Endothelial cell (in vitro differentiated cells): ENCODE data around the gene TLR6. TPM values are rescaled to one million over a fixed set of nuclear protein-coding genes. Genes with fewer than 3 reads are reported as not detected.

Source experiments
- DNase-seq: peaks from one replicate; pipeline ENCODE4 v3.0.0; 2021; ENCODE audit warnings: low spot score
- H3K27ac Mint-ChIP-seq: one replicate; pipeline ENCODE4 v1.8.0; 2021; ENCODE audit warnings: mixed read lengths, inconsistent platforms; ENCODE audit not compliant: unreplicated experiment
- H3K27me3 Mint-ChIP-seq: one replicate; pipeline ENCODE4 v1.8.0; 2021; ENCODE audit warnings: mild to moderate bottlenecking, moderate library complexity, mixed read lengths, inconsistent platforms; ENCODE audit not compliant: unreplicated experiment
- H3K36me3 Mint-ChIP-seq: one replicate; pipeline ENCODE4 v1.8.0; 2021; ENCODE audit warnings: mild to moderate bottlenecking, low read depth, mixed read lengths, inconsistent platforms; ENCODE audit not compliant: unreplicated experiment
- H3K4me1 Mint-ChIP-seq: one replicate; pipeline ENCODE4 v1.8.0; 2021; ENCODE audit warnings: mild to moderate bottlenecking, mixed read lengths, inconsistent platforms; ENCODE audit not compliant: unreplicated experiment
- H3K4me3 Mint-ChIP-seq: one replicate; pipeline ENCODE4 v1.8.0; 2021; ENCODE audit warnings: mild to moderate bottlenecking, mixed read lengths, inconsistent platforms; ENCODE audit not compliant: unreplicated experiment
- H3K9me3 Mint-ChIP-seq: one replicate; pipeline ENCODE4 v1.8.0; 2021; ENCODE audit warnings: mixed read lengths, inconsistent platforms; ENCODE audit not compliant: unreplicated experiment
- CTCF ChIP-seq: fragments of 200-600 bp; sonication (generic); IDR thresholded peaks from one replicate; pipeline ENCODE4 v1.5.0; 2021; ENCODE audit warnings: antibody characterized with exemption; ENCODE audit not compliant: unreplicated experiment
- total RNA-seq: library from RNA; stranded (reverse); fragmentation: NEBNext Ultra II Directional; extraction: Animal tissue kit (Norgen Biotek cat#: 25700); gene quantifications from one replicate; pipeline ENCODE4 v1.2.1, GENCODE V29; 2021; ENCODE audit not compliant: unreplicated experiment

The TLR6 gene
- total RNA-seq, 1 donor from 2014 or later, result 0.85 TPM

GRCh38 chr4:38788317-38788716 lies 68.3 kb downstream of the TLR6 start:
- no peaks in the 10 kb centered on the region for H3K9me3 Mint-ChIP-seq

GRCh38 chr4:38787693-38788092 lies 68.9 kb downstream of the TLR6 start:
- H3K4me1 Mint-ChIP-seq, result peaks cover 5% of the 10 kb centered on the region
- DNase-seq, result no peak
- no peaks in the 10 kb centered on the region for H3K9me3 Mint-ChIP-seq
- no peak for TF ChIP-seq CTCF
- no peak overlapping the region for H3K4me3 Mint-ChIP-seq
- H3K27me3 Mint-ChIP-seq, result peaks cover 3% of the 10 kb centered on the region
- no peak overlapping the region for H3K27ac Mint-ChIP-seq
- no peaks in the 10 kb centered on the region for H3K36me3 Mint-ChIP-seq

More at GRCh38 chr4:38788317-38788716, 68.3 kb downstream of the TLR6 start:
- Mint-ChIP-seq H3K4me1 (peaks cover 5% of the 10 kb centered on the region), H3K4me3 (no peak overlapping the region), H3K27me3 (peaks cover 3% of the 10 kb centered on the region), H3K36me3 (no peaks in the 10 kb centered on the region), H3K27ac (no peak overlapping the region)
- no peak for TF ChIP-seq CTCF
- DNase-seq, result no peak

- Mint-ChIP-seq H3K27ac (no peak overlapping the region), H3K9me3 (no peaks in the 10 kb centered on the region), H3K36me3 (no peaks in the 10 kb centered on the region), H3K27me3 (peaks cover 3% of the 10 kb centered on the region), H3K4me3 (no peak overlapping the region), H3K4me1 (peaks cover 3% of the 10 kb centered on the region)
- no peak for DNase-seq
- no peak for TF ChIP-seq CTCF
These were observed 70.7 kb downstream of the TLR6 start for GRCh38 chr4:38785901-38786402.

GRCh38 chr4:38785041-38785790 lies 71.4 kb downstream of the TLR6 start:
- no peak overlapping the region for H3K27ac Mint-ChIP-seq
- no peak overlapping the region for H3K4me3 Mint-ChIP-seq
- DNase-seq, result no peak
- H3K27me3 Mint-ChIP-seq, result peaks cover 3% of the 10 kb centered on the region
- H3K36me3 Mint-ChIP-seq, result no peaks in the 10 kb centered on the region
- no peaks in the 10 kb centered on the region for H3K4me1 Mint-ChIP-seq
- H3K9me3 Mint-ChIP-seq, result no peaks in the 10 kb centered on the region
- no peak for TF ChIP-seq CTCF

GRCh38 chr4:38784141-38784540 lies 72.5 kb downstream of the TLR6 start:
- Mint-ChIP-seq H3K27me3 (peaks cover 3% of the 10 kb centered on the region), H3K36me3 (no peaks in the 10 kb centered on the region), H3K9me3 (no peaks in the 10 kb centered on the region), H3K4me1 (no peaks in the 10 kb centered on the region), H3K4me3 (no peak overlapping the region), H3K27ac (no peak overlapping the region)
- TF ChIP-seq CTCF, result no peak
- DNase-seq, result no peak
